ENCODE measurements around the gene CLEC10A.
"Not testable (repeated sequence)": the region's sequence is repeated elsewhere in the genome, so short reads cannot be mapped to it uniquely, and the experiment has no call there.

CLEC10A gene

GRCh38 chr17:7079581-7080455 lies at the start of gene CLEC10A:
TSS of gene CLEC10A (minus strand) at chr17:7080251. CDS start at chr17:7078812, 1,439 bp downstream.
- no peak for DNase-seq (ENCODE audit: low spot score)

- no peak for DNase-seq (ENCODE audit: low spot score)
These were observed 49.3 kb upstream of the CLEC10A start for GRCh38 chr17:7129311-7129710.

- DNase-seq (ENCODE audit: low spot score), result no peak
These were observed 48.1 kb upstream of the CLEC10A start for GRCh38 chr17:7128160-7128559.

- DNase-seq (ENCODE audit: low spot score), result not testable (repeated sequence)
These were observed 47.5 kb upstream of the CLEC10A start for GRCh38 chr17:7127501-7127900.

GRCh38 chr17:7126386-7126785 lies 46.3 kb upstream of the CLEC10A start:
- not testable (repeated sequence) for DNase-seq (ENCODE audit: low spot score)

GRCh38 chr17:7124923-7125322 lies 44.9 kb upstream of the CLEC10A start:
- no peak for DNase-seq (ENCODE audit: low spot score)

GRCh38 chr17:7123844-7124243 lies 43.8 kb upstream of the CLEC10A start:
- no peak for DNase-seq (ENCODE audit: low spot score)

- no peak for DNase-seq (ENCODE audit: low spot score)
These were observed 42.3 kb upstream of the CLEC10A start for GRCh38 chr17:7122381-7122780.

- DNase-seq (ENCODE audit: low spot score), result not testable (repeated sequence)
These were observed 40.6 kb upstream of the CLEC10A start for GRCh38 chr17:7120635-7121034.

- no peak for DNase-seq (ENCODE audit: low spot score)
These were observed 40.1 kb upstream of the CLEC10A start for GRCh38 chr17:7120123-7120522.

- DNase-seq (ENCODE audit: low spot score), result no peak
These were observed 39.3 kb upstream of the CLEC10A start for GRCh38 chr17:7119314-7119713.

GRCh38 chr17:7114875-7115614 lies 35.0 kb upstream of the CLEC10A start:
- DNase-seq (ENCODE audit: low spot score), result no peak

- DNase-seq (ENCODE audit: low spot score), result no peak
These were observed 34.3 kb upstream of the CLEC10A start, which contains the start of gene ASGR2 for GRCh38 chr17:7114241-7114874. TSS of gene ASGR2 (minus strand) at chr17:7114822. CDS start at chr17:7114240, 582 bp downstream.

- DNase-seq (ENCODE audit: low spot score), result no peak
These were observed 33.4 kb upstream of the CLEC10A start for GRCh38 chr17:7113273-7114071.

- DNase-seq (ENCODE audit: low spot score), result no peak
These were observed 32.6 kb upstream of the CLEC10A start for GRCh38 chr17:7112510-7113108.

GRCh38 chr17:7111784-7112509 lies 31.9 kb upstream of the CLEC10A start:
- DNase-seq (ENCODE audit: low spot score), result no peak

- no peak for DNase-seq (ENCODE audit: low spot score)
These were observed 30.7 kb upstream of the CLEC10A start for GRCh38 chr17:7110617-7111306.

GRCh38 chr17:7109461-7110322 lies 29.6 kb upstream of the CLEC10A start:
- DNase-seq (ENCODE audit: low spot score), result no peak

GRCh38 chr17:7108981-7109380 lies 28.9 kb upstream of the CLEC10A start:
- DNase-seq (ENCODE audit: low spot score), result no peak

Measured in iPS-NIHi11 (cell line).